GM10248 (cell line): ENCODE measurements around the gene ZBTB46.
A peak's percentile ranks its signal among the peaks of the same experiment; 100 is the strongest.
"Not testable (repeated sequence)": the region's sequence is repeated elsewhere in the genome, so short reads cannot be mapped to it uniquely, and the experiment has no call there.

Experiments used
- CTCF ChIA-PET: fragments of 300-600 bp; sonication (Branson Sonifier 250); formaldehyde crosslinking; extraction: SDS; loops from one replicate; lab custom pipeline; 2021; ENCODE audit warnings: antibody characterized with exemption; lab: Yijun Ruan, JAX
- POLR2A ChIA-PET: fragments of 350-650 bp; sonication (Branson Sonifier 250); formaldehyde crosslinking; extraction: SDS; loops from one replicate; lab custom pipeline; 2020; ENCODE audit warnings: antibody characterized with exemption; lab: Yijun Ruan, JAX
- DNase-seq: peaks from one replicate; pipeline ENCODE4 v3.0.0; 2012; ENCODE audit errors: extremely low spot score
- TF ChIP-seq, protein P1 (sequence below): IDR thresholded peaks from 2 replicates; pipeline ENCODE4 v1.5.1; 2012; ENCODE audit warnings: mild to moderate bottlenecking, low read depth; ENCODE audit errors: extremely low read depth, missing control alignments, control extremely low read depth

The ZBTB46 gene

DNA sequence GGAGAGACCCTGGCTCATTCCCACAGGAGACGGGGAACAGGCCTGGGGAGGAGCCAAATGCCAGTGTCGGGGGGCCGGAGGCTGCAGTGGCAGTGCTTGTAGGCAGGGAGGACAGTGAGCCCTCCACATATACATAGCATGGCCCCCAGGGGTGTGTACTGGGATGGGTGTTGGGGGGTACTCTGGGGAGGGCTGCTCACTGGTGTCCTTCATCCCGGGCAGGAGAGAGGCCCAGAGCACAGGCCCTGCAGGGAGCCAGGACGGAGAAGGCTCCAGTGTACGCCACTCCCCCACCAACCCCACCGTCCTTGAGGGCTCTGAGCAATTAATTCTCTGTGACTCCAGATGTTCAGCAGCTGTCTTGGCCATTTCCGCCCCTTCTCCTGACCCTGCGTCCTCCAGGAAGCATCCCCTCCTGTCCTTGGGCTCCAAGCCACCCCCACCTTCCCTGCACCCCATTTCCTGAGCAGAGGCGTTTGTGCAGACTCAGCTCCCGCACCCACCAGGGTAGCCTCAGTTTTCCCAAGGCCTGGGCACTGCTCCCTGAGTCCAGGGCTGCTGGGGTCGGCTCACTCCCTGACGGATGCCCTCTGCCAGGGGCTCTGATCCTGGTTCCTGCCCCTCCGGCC, 26.8 kb upstream of the ZBTB46 start:
- CTCF ChIA-PET, result no interaction called here
- DNase-seq, result no peak
- TF ChIP-seq, protein P1, sequence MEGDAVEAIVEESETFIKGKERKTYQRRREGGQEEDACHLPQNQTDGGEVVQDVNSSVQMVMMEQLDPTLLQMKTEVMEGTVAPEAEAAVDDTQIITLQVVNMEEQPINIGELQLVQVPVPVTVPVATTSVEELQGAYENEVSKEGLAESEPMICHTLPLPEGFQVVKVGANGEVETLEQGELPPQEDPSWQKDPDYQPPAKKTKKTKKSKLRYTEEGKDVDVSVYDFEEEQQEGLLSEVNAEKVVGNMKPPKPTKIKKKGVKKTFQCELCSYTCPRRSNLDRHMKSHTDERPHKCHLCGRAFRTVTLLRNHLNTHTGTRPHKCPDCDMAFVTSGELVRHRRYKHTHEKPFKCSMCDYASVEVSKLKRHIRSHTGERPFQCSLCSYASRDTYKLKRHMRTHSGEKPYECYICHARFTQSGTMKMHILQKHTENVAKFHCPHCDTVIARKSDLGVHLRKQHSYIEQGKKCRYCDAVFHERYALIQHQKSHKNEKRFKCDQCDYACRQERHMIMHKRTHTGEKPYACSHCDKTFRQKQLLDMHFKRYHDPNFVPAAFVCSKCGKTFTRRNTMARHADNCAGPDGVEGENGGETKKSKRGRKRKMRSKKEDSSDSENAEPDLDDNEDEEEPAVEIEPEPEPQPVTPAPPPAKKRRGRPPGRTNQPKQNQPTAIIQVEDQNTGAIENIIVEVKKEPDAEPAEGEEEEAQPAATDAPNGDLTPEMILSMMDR, result no peak
- POLR2A ChIA-PET, result no interaction called here

DNA sequence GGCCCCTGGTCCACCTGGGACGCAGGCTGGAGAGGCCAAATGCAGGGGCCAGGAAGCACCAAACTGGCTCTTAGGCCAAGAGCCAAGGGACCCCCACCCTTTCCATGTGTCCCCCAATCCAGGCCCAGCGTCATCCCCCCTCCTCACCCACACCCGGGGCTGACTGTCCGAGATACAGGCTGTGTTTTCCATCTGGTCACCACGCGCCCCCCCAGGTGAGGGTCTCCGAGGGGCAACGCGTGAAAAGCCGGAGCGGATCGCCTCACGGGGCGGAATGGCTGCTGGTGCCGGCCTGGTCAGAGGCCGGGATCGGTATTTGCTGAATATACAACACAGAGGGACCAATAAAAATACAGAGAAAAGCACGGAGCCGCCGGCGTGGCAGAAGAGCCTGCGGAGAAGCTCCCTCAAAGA, 25.0 kb upstream of the ZBTB46 start:
- TF ChIP-seq, protein P1, result no peak
- DNase-seq, result no peak
- ChIA-PET CTCF (no interaction called here), POLR2A (interaction anchor here (0.7 kb wide), 1 partner anchor 14 kb away, joined by 3 read pairs; no protein-coding TSS in a partner anchor)

DNA sequence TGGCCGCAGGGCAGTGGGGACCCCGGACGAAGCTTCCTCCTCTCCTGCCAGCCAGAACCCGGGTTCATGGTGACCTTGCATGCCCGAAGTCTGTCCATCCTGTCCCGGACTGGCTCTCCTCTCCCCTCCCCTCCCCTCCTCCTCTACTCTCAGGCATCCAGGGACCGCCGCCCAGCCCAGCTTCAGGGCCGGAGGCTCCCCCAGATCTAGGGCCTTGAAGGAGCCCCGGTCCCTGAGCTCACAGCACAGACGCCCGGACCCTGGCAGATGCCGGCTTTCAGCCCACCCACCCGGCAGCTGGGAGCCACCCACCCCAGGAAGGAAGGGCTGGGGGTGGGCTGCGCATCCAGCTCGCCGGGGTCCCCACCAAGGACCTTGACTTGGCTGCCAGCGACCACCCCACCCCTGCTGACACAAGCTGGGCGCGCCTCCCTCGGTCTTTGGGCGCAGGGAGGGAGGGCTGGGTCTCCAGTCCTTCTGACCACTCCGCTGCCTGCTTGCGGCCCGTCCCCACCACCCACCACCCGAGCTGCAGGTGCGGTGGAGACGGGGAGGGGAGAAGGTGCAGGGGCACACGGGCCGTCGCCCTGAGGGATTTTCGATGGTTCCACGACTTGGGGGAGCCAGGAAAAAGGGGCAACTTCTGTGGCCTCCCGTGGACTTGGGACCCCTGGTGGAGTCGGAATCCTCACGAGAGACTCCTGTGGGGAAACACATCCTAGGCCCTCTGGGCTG, 24.5 kb upstream of the ZBTB46 start:
- TF ChIP-seq, protein P1, result no peak
- ChIA-PET CTCF (interaction anchor here (0.8 to 1.0 kb wide), 2 partner anchors 8 to 110 kb away, joined by 3 read pairs; no protein-coding TSS in a partner anchor), POLR2A (interaction anchor here (1.4 kb wide), 1 partner anchor 10 kb away, joined by 3 read pairs; the partner anchor contains the start of gene TPD52L2)
- DNase-seq, result no peak

DNA sequence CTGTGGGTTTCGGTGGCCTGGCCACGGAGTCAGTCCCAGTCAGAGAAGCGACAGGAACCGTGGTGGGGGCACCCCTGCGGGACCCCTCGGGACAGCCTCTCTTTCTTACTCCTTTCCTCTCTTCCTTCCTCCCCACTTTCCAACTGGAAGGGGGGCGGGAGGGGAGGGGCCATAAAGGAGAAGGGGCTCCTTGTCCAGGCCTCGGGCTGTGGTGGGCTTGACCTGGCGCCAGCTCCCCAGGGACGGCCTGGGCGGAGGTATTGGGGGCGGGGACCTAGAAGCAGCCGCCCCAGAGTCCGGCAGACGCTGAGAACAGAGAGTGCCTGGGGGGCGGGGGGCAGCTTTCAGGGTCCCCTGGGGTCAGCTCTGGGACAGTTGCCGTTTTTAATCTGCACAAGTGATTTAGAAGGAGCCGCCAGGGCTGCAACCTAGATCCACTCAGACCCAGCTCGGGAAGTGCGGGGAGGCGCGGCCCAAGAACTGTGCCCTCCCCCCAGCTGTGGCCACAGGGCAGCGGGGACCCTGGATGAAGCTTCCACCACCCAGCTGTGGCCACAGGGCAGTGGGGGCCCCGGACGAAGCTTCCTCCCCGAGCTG, 23.8 kb upstream of the ZBTB46 start:
- no peak for DNase-seq
- TF ChIP-seq, protein P1, result no peak
- ChIA-PET CTCF (interaction anchor here (0.7 to 1.0 kb wide), 3 partner anchors 9 to 317 kb away, joined by 3 read pairs; partner anchors contain the start of gene PTK6), POLR2A (interaction anchor here (1.4 kb wide), 1 partner anchor 10 kb away, joined by 3 read pairs; the partner anchor contains the start of gene TPD52L2)

DNA sequence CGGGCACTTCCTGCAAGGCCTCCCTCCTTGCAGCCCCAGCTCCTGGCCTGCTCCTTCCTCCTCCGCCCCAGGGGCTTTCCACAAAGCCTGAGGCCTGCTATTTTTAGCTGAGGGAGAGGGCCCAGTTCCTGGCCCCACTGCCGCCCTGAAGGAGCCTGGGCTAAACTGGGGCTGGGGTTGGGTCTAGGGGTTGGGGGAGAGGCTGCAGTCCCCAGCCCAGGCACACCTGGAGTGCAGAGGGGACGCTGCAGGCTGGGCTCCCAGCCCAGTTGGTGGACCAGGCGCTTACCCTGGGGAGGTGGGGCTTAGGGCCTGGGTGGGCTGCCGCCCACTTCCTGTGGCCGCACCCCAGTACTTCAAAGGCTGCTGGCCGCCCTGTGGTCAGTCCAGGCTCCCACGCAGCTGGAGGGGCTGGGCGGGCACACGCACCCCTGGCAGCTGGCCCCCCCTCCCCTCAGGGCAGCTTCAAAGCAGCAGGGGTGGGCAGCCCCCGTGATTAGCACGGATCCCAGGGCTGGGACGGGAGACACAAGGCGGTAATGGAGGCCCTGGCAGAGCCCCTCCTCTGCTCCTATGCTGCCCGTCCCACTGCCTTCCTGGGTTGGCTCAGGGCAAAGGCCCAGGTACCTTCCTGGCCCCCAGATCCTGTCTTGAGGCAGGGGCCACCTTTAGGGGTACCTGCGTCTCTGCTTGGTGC, 23.2 kb upstream of the ZBTB46 start:
- ChIA-PET CTCF (interaction anchor here (0.7 to 4.5 kb wide), 3 partner anchors 10 to 317 kb away, joined by 3 to 27 read pairs (median 3); partner anchors contain the start of genes PTK6 and TPD52L2), POLR2A (interaction anchor here (1.4 kb wide), 1 partner anchor 11 kb away, joined by 3 read pairs; the partner anchor contains the start of gene TPD52L2)
- TF ChIP-seq, protein P1, result no peak
- peak; percentile 64 for DNase-seq

DNA sequence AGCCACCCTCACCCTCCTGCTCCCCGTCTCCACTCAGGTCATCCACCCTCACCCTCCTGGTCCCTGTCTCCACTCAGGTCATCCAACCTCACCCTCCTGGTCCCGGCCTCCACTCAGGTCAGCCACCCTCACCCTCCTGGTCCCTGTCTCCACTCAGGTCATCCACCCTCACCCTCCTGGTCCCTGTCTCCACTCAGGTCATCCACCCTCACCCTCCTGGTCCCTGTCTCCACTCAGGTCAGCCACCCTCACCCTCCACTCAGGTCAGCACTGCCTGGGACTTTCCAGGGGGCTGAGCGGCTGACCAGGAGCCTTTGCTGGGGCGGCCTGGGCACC, 22.6 kb upstream of the ZBTB46 start:
- CTCF ChIA-PET, result interaction anchor here (4.5 kb wide), 1 partner anchor 10 kb away, joined by 27 read pairs; the partner anchor contains the start of gene TPD52L2
- DNase-seq, POLR2A ChIA-PET: not testable (repeated sequence)

DNA sequence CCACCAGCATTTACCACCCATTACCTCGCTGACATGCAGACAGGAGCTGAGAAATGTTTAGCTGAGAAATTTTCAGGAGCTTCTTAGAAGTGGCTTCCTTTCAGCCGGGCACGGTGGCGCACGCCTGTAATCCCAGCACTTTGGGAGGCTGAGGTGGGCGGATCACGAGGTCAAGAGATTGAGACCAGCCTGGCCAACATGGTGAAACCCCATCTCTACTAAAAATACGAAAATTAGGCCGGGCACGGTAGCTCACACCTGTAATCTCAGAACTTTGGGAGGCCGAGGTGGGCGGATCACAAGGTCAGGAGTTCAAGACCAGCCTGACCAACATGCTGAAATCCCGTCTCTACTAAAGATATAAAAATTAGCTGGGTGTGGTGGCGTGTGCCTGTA, 20.5 kb upstream of the ZBTB46 start:
- DNase-seq, POLR2A ChIA-PET: not testable (repeated sequence)
- CTCF ChIA-PET, result interaction anchor here (0.7 to 4.5 kb wide), 3 partner anchors 12 to 314 kb away, joined by 3 to 27 read pairs (median 3); partner anchors contain the start of gene TPD52L2
